ENCODE measurements around the gene WDR46.

Gene WDR46

GRCh38 chr6:33259032-33259431, 30.0 kb downstream of the WDR46 start:
- H3K4me3 ChIP-seq (ENCODE audit: low read length), result no peak overlapping the region
- H3K9me3 ChIP-seq (ENCODE audit: control insufficient read depth, insufficient read depth, low read length), result no peaks in the 10 kb centered on the region
- no peaks in the 10 kb centered on the region for H3K27me3 ChIP-seq (ENCODE audit: control insufficient read depth, low read length)
- H3K9me2 ChIP-seq (replicated peaks; ENCODE audit: control insufficient read depth, low read length), result no peaks in the 10 kb centered on the region
- no peaks in the 10 kb centered on the region for H4K20me1 ChIP-seq (ENCODE audit: control insufficient read depth, insufficient read depth, low read depth, low read length)
- H3F3A ChIP-seq (ENCODE audit: control insufficient read depth, insufficient read depth), result no peaks in the 10 kb centered on the region
- H3K4me2 ChIP-seq (ENCODE audit: low read length), result no peak overlapping the region
- TF ChIP-seq EZH2phosphoT487 (IDR thresholded peaks at IDR 0.05; ENCODE audit: borderline replicate concordance, low read length), result no peak
- TF ChIP-seq CTCF (IDR thresholded peaks at IDR 0.05; ENCODE audit: low read depth, low read length, poor library complexity, severe bottlenecking), result no peak
- H3K36me3 ChIP-seq (ENCODE audit: control insufficient read depth, low read length), result peaks cover 43% of the 10 kb centered on the region
- no peak overlapping the region for H3K27ac ChIP-seq (ENCODE audit: low read depth, low read length)
- no peaks in the 10 kb centered on the region for H3K79me2 ChIP-seq (ENCODE audit: control insufficient read depth, low read length)
- no peaks in the 10 kb centered on the region for H3K4me1 ChIP-seq (ENCODE audit: control insufficient read depth, low read length)

GRCh38 chr6:33254591-33254990, 34.4 kb downstream of the WDR46 start:
- H3K27ac ChIP-seq (ENCODE audit: low read depth, low read length), result no peak overlapping the region
- no peaks in the 10 kb centered on the region for H3K9me3 ChIP-seq (ENCODE audit: control insufficient read depth, insufficient read depth, low read length)
- TF ChIP-seq EZH2phosphoT487 (IDR thresholded peaks at IDR 0.05; ENCODE audit: borderline replicate concordance, low read length) (no peak), CTCF (IDR thresholded peaks at IDR 0.05; ENCODE audit: low read depth, low read length, poor library complexity, severe bottlenecking) (no peak)
- H3F3A ChIP-seq (ENCODE audit: control insufficient read depth, insufficient read depth), result peaks cover 4% of the 10 kb centered on the region
- H3K4me2 ChIP-seq (ENCODE audit: low read length), result no peak overlapping the region
- H4K20me1 ChIP-seq (ENCODE audit: control insufficient read depth, insufficient read depth, low read depth, low read length), result no peaks in the 10 kb centered on the region
- H3K36me3 ChIP-seq (ENCODE audit: control insufficient read depth, low read length), result peaks cover 26% of the 10 kb centered on the region
- no peak overlapping the region for H3K4me3 ChIP-seq (ENCODE audit: low read length)
- peaks cover 11% of the 10 kb centered on the region for H3K4me1 ChIP-seq (ENCODE audit: control insufficient read depth, low read length)
- H3K27me3 ChIP-seq (ENCODE audit: control insufficient read depth, low read length), result no peaks in the 10 kb centered on the region
- no peaks in the 10 kb centered on the region for H3K9me2 ChIP-seq (replicated peaks; ENCODE audit: control insufficient read depth, low read length)
- H3K79me2 ChIP-seq (ENCODE audit: control insufficient read depth, low read length), result peaks cover 8% of the 10 kb centered on the region

- Histone ChIP-seq H3K9me2 (replicated peaks; ENCODE audit: control insufficient read depth, low read length) (no peaks in the 10 kb centered on the region), H3F3A (ENCODE audit: control insufficient read depth, insufficient read depth) (peaks cover 8% of the 10 kb centered on the region), H3K4me3 (ENCODE audit: low read length) (no peak overlapping the region), H3K79me2 (ENCODE audit: control insufficient read depth, low read length) (peaks cover 8% of the 10 kb centered on the region), H3K27ac (ENCODE audit: low read depth, low read length) (no peak overlapping the region), H3K27me3 (ENCODE audit: control insufficient read depth, low read length) (no peaks in the 10 kb centered on the region), H3K36me3 (ENCODE audit: control insufficient read depth, low read length) (peaks cover 14% of the 10 kb centered on the region), H3K9me3 (ENCODE audit: control insufficient read depth, insufficient read depth, low read length) (no peaks in the 10 kb centered on the region), H3K4me2 (ENCODE audit: low read length) (no peak overlapping the region), H3K4me1 (ENCODE audit: control insufficient read depth, low read length) (peaks cover 23% of the 10 kb centered on the region), H4K20me1 (ENCODE audit: control insufficient read depth, insufficient read depth, low read depth, low read length) (no peaks in the 10 kb centered on the region)
- TF ChIP-seq EZH2phosphoT487 (IDR thresholded peaks at IDR 0.05; ENCODE audit: borderline replicate concordance, low read length), result no peak
- TF ChIP-seq CTCF (IDR thresholded peaks at IDR 0.05; ENCODE audit: low read depth, low read length, poor library complexity, severe bottlenecking), result no peak
These were observed 36.3 kb downstream of the WDR46 start for GRCh38 chr6:33252759-33253158.
